Spleen (tissue), 7 donors: ENCODE results near the gene MYO5B.

Source experiments
- POLR2AphosphoS5 ChIP-seq, 3 donors: sonication (generic); formaldehyde crosslinking; IDR thresholded peaks; one replicate each; pipeline ENCODE4 v1.5.1; 2017; ENCODE audit warnings: antibody characterized with exemption in 3 of 3
- TF ChIP-seq, protein P1 (sequence below), 11 experiments: fragments of 200-600 bp in 7 of 11; fragments of 450-650 bp in 4 of 11; sonication (generic) in 4 of 11; IDR thresholded peaks in 8 of 11; conservative IDR thresholded peaks in 3 of 11; 1 replicate in 7 of 11; 2 replicates in 4 of 11; pipeline versions ENCODE4 v1.4.0 to v1.8.0; 2016 to 2021; ENCODE audit warnings: antibody characterized with exemption in 11 of 11, inconsistent platforms in 4 of 11, mild to moderate bottlenecking in 1 of 11
- donor health status: DM: no; HTN: no; CAD: no; lungs with moderate emphysema.
- donor health status: DM: no; HTN: no; CAD: no.
- donor health status: DM: no; HTN: no; CAD: no.

DNA sequence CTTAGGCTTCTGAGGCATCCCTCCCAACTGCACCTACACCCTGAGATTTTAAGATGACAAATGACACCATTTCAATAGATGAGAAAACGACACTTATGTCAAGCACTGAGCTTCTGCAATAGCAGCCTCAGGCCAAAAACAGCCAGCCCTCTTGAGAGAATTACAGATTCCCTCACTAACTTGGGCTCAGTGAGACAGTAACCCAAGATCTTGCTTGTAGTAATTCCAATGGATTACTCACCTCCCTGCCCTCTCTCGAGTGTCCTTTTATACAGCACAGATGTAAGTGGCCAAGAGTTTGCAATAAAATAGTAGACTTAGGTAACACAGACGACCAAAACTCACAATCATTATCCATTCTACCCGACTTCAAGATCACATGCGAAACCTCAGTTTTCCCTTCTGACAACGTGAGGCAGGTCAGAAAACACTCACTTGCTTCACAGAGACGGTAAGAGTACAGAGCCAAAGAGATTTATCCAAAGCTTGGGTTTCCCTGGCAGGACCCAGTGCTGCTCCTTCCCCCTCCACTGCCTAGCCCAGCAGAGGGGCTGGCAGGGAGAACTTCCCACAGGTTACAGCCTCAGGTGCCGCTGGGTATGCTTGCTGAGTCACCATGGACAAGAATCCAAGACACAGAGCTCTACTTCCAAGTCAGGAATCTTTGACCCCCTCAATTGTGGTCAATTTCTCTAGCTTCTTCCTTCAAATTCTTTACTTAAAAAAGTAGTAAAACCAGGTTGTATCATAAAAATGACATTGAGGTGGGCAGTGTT lies 181.4 kb downstream of the MYO5B start:
- TF ChIP-seq POLR2AphosphoS5 (IDR thresholded peaks at IDR 0.05): no peak
- TF ChIP-seq, protein P1, sequence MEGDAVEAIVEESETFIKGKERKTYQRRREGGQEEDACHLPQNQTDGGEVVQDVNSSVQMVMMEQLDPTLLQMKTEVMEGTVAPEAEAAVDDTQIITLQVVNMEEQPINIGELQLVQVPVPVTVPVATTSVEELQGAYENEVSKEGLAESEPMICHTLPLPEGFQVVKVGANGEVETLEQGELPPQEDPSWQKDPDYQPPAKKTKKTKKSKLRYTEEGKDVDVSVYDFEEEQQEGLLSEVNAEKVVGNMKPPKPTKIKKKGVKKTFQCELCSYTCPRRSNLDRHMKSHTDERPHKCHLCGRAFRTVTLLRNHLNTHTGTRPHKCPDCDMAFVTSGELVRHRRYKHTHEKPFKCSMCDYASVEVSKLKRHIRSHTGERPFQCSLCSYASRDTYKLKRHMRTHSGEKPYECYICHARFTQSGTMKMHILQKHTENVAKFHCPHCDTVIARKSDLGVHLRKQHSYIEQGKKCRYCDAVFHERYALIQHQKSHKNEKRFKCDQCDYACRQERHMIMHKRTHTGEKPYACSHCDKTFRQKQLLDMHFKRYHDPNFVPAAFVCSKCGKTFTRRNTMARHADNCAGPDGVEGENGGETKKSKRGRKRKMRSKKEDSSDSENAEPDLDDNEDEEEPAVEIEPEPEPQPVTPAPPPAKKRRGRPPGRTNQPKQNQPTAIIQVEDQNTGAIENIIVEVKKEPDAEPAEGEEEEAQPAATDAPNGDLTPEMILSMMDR (IDR thresholded peaks at IDR 0.05 in 8 of 11, conservative IDR thresholded peaks at IDR 0.05 in 3 of 11): no peak
